Skeletal muscle tissue (tissue), 4 donors: ENCODE results near the gene NF1. TPM values are rescaled to one million over a fixed set of nuclear protein-coding genes. Genes with fewer than 3 reads are reported as not detected.

Source experiments
- H3K27ac ChIP-seq: one replicate; pipeline ENCODE4 v1.7.0; 2013; ENCODE audit warnings: mild to moderate bottlenecking, low read depth, low read length, inconsistent platforms
- H3K27me3 ChIP-seq, 3 donors: one replicate each; pipeline ENCODE4 v1.7.0; 2013; ENCODE audit warnings: low read length in 3 of 3; ENCODE audit not compliant: control insufficient read depth in 3 of 3, insufficient read depth in 3 of 3
- H3K36me3 ChIP-seq, 3 donors: one replicate each; pipeline ENCODE4 v1.7.0; 2013; ENCODE audit warnings: low read length in 3 of 3; ENCODE audit not compliant: control insufficient read depth in 3 of 3, insufficient read depth in 3 of 3
- H3K4me1 ChIP-seq, 3 donors: one replicate each; pipeline ENCODE4 v1.7.0; 2013; ENCODE audit warnings: low read length in 3 of 3, mild to moderate bottlenecking in 3 of 3; ENCODE audit not compliant: control insufficient read depth in 3 of 3, insufficient read depth in 3 of 3
- H3K4me3 ChIP-seq, 3 donors: one replicate each; pipeline ENCODE4 v1.7.0; 2013; ENCODE audit warnings: low read length in 3 of 3
- H3K9ac ChIP-seq, 3 donors: one replicate each; pipeline ENCODE4 v1.7.0; 2013; ENCODE audit warnings: low read length in 3 of 3, mild to moderate bottlenecking in 3 of 3, moderate library complexity in 2 of 3, low read depth in 1 of 3
- H3K9me3 ChIP-seq, 3 donors: one replicate each; pipeline ENCODE4 v1.7.0; 2013; ENCODE audit warnings: low read length in 3 of 3; ENCODE audit not compliant: control insufficient read depth in 3 of 3
- total RNA-seq: library from RNA; depleted of rRNA; stranded (reverse); fragments of >200 nt; gene quantifications from one replicate; pipeline ENCODE4 v1.2.3, GENCODE V29; 2014
- donor health status: Osteomylitis.

Gene NF1
- total RNA-seq, 1 donor from 2014 or later: 76.2 TPM

DNA sequence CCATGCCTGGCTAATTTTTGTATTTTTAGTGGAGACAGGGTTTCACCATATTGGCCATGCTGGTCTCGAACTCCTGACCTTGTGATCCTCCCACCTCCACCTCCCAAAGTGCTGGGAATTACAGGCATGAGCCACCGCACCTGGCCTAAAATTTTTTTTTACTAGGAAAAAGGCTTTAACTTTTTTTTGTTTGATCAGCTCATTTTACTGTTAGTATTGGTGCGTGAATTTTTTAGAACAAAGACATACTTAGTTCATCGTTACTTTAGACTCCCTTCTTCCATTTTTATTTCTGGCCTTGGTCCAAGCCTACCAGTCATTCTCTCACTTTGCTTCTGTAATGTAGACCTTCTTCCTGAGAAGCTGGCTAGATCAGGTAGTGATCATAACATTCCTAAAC lies 271.3 kb downstream of the NF1 start:
- H3K4me3 ChIP-seq: no peak overlapping the region
- H3K9ac ChIP-seq: no peak overlapping the region
- no peaks in the 10 kb centered on the region for H3K4me1 ChIP-seq
- no peaks in the 10 kb centered on the region for H3K27me3 ChIP-seq
- H3K27ac ChIP-seq: no peak overlapping the region
- peaks cover 0 to 5% (median 4%) of the 10 kb centered on the region in 3 donors for H3K36me3 ChIP-seq
- no peaks in the 10 kb centered on the region for H3K9me3 ChIP-seq

DNA sequence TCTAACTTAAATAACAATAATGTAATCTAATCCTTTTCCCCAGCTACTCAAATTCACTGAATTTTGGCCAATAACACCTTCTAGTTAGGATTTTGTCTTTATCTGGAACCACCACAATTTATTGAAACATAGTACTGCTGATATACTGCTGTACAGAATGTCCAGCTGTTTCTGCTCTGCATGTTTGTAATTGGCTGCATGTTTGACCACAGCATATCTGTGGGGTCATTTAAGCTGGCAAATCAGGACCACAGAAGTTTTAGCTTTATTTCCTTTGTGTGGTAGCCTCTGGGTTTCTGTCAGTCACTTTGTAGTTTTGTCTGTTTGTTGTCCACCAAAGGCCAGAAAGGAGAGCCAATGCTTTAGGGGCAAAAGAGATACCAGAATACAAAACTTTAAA lies 274.5 kb downstream of the NF1 start:
- H3K4me1 ChIP-seq: no peaks in the 10 kb centered on the region
- peaks cover 5 to 13% (median 10%) of the 10 kb centered on the region in 3 donors for H3K36me3 ChIP-seq
- H3K4me3 ChIP-seq: no peak overlapping the region
- H3K27ac ChIP-seq: no peak overlapping the region
- no peaks in the 10 kb centered on the region for H3K27me3 ChIP-seq
- no peaks in the 10 kb centered on the region for H3K9me3 ChIP-seq
- H3K9ac ChIP-seq: no peak overlapping the region

DNA sequence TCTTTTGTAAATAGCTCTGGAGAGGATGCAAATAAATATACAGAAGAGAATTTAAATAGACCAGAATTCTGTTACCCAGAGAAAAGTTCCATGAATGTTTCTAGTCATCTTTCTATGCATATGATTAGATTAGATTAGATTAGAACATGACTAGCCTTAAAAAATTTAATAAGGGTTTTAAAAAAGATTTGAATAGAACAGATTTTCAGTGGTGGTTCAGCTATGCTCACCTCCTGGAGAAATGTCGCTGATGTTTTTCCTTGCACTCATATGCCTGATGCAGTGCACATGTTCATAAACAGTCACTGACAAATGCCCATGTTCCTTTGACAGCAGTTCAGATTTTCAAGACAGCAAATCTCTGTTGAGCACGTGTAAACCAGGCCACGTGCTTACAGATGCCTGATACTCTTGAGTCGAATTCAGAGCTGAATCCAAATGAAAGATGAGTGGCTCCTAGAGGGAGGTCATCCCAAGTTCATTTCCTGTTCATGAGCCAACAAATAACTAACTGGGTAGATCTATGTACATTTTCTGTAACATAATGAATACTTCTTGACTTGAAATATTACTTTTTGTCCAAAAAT lies 276.8 kb downstream of the NF1 start:
- Histone ChIP-seq H3K36me3 (peaks cover 5 to 13% (median 6%) of the 10 kb centered on the region in 3 donors), H3K4me1 (no peaks in the 10 kb centered on the region), H3K27me3 (no peaks in the 10 kb centered on the region), H3K9me3 (no peaks in the 10 kb centered on the region), H3K9ac (no peak overlapping the region), H3K4me3 (no peak overlapping the region), H3K27ac (no peak overlapping the region)

DNA sequence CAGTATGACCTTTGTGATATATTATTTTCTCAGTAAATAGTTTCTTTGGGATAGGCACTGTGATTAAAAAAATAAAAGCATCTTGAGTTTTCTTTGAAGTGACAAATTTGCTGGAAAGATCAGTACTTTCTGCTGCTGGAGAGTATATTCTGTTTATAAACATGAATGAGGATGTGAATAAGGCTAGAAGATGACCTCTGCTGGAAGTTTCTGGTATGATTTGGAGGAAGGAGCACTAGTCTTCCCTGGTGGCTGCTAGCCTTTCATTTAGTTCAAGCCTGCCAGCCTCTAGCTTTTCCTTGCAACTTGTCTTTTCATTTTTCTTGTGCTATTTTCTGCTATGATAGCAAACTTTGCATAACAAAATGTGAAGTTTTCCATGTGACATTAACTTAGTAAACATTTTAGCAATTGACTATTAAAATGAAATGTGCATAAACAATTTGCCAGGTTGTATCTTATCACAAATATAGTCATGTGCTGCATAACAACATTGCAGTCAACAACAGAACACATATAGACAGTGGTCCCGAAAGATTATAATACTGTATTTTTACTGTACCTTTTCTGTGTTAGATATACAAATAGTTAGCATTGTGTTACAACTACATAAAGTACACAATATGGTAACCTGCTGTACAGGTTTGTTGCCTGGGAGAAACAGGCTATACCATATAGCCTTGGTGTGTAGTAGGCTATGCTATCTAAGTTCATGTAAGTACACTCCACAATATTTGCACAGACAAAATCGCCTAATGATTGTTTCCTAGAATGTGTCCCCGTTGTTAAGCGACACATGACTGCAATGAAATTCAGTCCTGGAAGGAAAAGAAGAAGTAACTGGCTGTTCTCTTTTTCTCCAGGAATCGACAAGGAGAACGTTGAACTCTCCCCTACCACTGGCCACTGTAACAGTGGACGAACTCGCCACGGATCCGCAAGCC lies 278.6 kb downstream of the NF1 start:
- H3K4me3 ChIP-seq: no peak overlapping the region
- H3K4me1 ChIP-seq: no peaks in the 10 kb centered on the region
- peaks cover 5 to 13% (median 6%) of the 10 kb centered on the region in 3 donors for H3K36me3 ChIP-seq
- H3K9ac ChIP-seq: no peak overlapping the region
- H3K9me3 ChIP-seq: no peaks in the 10 kb centered on the region
- H3K27ac ChIP-seq: no peak overlapping the region
- H3K27me3 ChIP-seq: no peaks in the 10 kb centered on the region

DNA sequence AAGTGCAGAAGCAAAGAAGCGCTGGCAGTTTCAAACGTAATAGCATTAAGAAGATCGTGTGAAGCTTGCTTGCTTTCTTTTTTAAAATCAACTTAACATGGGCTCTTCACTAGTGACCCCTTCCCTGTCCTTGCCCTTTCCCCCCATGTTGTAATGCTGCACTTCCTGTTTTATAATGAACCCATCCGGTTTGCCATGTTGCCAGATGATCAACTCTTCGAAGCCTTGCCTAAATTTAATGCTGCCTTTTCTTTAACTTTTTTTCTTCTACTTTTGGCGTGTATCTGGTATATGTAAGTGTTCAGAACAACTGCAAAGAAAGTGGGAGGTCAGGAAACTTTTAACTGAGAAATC lies 279.3 kb downstream of the NF1 start:
- Histone ChIP-seq H3K27ac (no peak overlapping the region), H3K9ac (no peak overlapping the region), H3K27me3 (no peaks in the 10 kb centered on the region), H3K4me3 (no peak overlapping the region), H3K9me3 (no peaks in the 10 kb centered on the region), H3K4me1 (no peaks in the 10 kb centered on the region), H3K36me3 (peaks cover 5 to 13% (median 6%) of the 10 kb centered on the region in 3 donors)

DNA sequence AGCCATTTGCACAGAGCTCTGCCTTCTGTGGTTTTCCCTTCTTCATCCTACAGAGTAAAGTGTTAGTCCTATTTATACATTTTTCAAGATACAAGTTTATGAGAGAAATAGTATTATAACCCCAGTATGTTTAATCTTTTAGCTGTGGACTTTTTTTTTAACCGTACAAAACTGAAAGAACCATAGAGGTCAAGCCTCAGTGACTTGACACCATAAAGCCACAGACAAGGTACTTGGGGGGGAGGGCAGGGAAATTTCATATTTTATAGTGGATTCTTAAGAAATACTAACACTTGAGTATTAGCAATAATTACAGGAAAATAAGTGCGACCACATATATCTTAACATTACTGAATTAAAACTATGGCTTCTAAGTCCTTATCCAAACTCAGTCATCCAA lies 279.7 kb downstream of the NF1 start:
- no peak overlapping the region for H3K9ac ChIP-seq
- H3K4me1 ChIP-seq: no peaks in the 10 kb centered on the region
- H3K9me3 ChIP-seq: no peaks in the 10 kb centered on the region
- H3K27me3 ChIP-seq: no peaks in the 10 kb centered on the region
- H3K4me3 ChIP-seq: no peak overlapping the region
- H3K27ac ChIP-seq: no peak overlapping the region
- peaks cover 5 to 13% (median 6%) of the 10 kb centered on the region in 3 donors for H3K36me3 ChIP-seq

DNA sequence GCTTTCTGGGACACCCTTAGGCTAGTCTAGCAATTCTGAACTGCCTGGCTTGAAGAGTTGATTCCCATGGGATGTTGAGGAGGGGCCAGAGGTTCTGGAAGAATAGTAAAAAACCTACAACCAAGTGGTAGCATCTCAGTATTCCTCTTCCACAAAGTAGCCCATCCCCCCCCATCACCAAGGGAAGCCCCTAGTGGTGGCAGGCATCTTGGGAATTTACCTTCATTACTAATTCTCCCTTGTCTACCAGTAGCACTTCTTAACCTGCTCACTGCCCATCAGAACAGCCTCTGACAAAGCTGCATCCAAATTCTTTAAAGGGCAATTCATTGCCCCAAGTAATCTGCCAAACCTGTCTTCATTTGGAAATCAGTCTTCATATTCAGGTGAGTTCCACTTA lies 283.9 kb downstream of the NF1 start:
- H3K9me3 ChIP-seq: no peaks in the 10 kb centered on the region
- H3K27ac ChIP-seq: no peak overlapping the region
- no peaks in the 10 kb centered on the region for H3K4me1 ChIP-seq
- no peak overlapping the region for H3K4me3 ChIP-seq
- no peaks in the 10 kb centered on the region for H3K27me3 ChIP-seq
- H3K36me3 ChIP-seq: peaks cover 4 to 9% (median 8%) of the 10 kb centered on the region in 3 donors
- no peak overlapping the region for H3K9ac ChIP-seq

DNA sequence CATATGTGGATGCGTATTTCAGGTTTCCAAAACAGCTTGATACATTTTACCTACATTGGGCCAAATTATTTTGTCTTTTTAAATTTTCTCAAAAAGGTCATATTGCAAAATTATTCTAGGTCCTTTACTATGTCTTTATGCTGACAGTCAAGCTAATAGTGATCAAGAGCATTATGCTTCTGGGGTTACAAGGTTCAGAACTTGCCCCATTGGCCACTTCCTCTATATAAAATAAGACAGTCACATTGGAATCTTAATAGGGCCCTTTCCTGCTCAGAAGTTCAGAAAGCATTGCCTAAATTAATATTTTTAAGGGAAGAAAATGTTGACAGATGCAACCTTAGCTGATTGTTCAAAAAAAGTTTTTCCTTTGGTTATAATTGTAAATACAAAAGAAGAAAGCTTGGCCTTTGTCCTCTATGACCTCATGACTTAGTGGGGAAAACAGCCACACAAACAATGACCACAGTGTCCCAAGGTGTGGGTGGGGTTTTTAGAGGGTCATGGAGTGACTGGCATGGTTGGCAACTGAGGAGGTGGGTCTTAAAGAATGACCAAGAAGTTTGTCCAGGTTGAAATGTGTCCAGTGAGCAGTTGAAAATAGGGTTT lies 284.9 kb downstream of the NF1 start:
- Histone ChIP-seq H3K36me3 (peaks cover 0 to 4% (median 0%) of the 10 kb centered on the region in 3 donors), H3K4me1 (no peaks in the 10 kb centered on the region), H3K27me3 (no peaks in the 10 kb centered on the region), H3K27ac (no peak overlapping the region), H3K4me3 (no peak overlapping the region), H3K9ac (no peak overlapping the region), H3K9me3 (no peaks in the 10 kb centered on the region)

DNA sequence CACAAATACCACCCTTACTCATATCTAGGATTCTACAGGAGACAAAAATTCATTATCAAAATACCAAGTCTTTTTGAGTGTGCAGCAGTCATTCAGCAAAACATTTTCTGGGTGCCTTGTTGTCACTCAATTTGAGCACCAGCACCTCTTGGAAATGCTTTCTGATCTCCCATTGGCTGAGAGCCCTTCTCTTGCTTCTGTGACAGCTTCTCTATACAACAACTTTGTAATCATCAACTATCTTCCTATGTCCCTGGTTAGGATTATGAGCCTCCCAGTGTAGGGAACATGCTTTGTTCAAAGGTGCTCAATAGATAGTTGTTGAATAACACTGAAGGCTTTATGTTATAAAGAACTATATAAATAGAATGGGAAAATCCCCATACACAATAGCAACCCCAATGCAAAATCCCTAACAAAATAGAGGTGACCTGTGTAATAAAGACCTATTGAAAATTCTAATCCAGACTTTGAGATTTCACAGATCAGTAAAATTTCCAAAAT lies 286.4 kb downstream of the NF1 start:
- Histone ChIP-seq H3K9me3 (no peaks in the 10 kb centered on the region), H3K27me3 (no peaks in the 10 kb centered on the region), H3K4me1 (no peaks in the 10 kb centered on the region), H3K9ac (no peak overlapping the region), H3K27ac (no peak overlapping the region), H3K36me3 (peaks cover 0 to 4% (median 0%) of the 10 kb centered on the region in 3 donors), H3K4me3 (no peak overlapping the region)
